Stimulated activated CD4-positive, alpha-beta T cell treated with anti-CD3 and anti-CD28 coated beads, TNF-alpha, amount 100 ng/mL, for 48 hours (primary cell): ENCODE results near the gene ZNF655.
A peak's percentile ranks its signal among the peaks of the same experiment; 100 is the strongest.
"Not testable (repeated sequence)": the region's sequence is repeated elsewhere in the genome, so short reads cannot be mapped to it uniquely, and the experiment has no call there.

Source experiments
- DNase-seq, 3 donors: peaks; one replicate each; pipeline ENCODE4 v3.0.0-alpha.2; 2020; ENCODE audit warnings: low read depth in 3 of 3

ZNF655 gene

GRCh38 chr7:99560834-99561736 is 2.6 kb downstream of the ZNF655 start:
- no peak for DNase-seq

GRCh38 chr7:99561737-99562051 is 3.3 kb downstream of the ZNF655 start:
- DNase-seq, result no peak

DNA sequence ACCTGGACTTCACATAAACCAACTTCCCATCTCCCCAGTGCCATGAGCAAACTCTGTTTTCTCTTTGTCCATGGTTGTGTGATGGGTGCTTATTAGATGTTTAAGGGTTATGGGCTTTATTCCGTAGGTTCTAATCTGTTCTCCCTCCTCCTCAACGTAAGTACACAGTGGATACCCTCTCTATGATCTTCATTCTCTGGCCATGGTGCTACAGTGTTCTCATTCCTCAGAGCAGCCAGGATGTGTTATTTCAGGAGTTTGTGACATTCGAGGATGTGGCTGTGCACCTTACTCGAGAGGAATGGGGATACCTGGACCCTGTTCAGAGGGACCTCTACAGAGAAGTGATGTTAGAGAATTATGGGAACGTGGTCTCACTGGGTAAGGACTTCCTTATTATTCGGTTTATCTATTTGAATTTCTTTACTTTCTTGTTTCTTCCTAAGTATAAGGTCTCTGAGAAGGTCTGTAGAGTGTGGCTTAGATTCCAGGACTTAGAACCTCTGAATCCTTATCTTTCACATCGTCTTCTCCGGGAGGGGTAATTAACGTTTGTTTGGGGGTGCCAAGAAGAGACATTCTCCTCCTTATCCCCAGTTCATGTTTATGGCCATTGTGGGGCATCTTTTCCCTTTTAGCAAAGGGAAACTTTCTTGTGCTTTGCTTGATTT is 3.8 kb downstream of the ZNF655 start:
- DNase-seq, result no peak

GRCh38 chr7:99562832-99563231 is 4.4 kb downstream of the ZNF655 start:
- DNase-seq, result peak; percentile 22 to 38 (median 34)

DNA sequence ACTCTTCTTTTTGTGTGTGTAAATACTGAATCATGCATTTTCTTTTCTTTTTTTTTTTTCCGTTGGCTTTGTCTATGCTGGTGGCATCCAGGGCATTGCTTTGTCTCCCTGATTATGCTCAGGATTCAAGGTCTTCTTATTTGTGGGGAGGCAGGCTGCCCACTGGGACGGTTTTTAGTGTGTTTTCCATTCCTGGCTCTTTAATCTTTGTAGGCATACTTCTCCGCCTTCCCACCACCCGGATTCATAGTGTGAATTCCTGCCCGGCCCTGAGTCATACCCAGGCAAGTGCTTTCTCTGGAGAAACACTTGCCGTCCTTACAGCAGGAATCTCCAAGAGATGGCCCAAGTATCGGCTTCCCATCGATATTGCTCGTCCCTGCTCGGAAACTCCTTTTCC is 5.2 kb downstream of the ZNF655 start:
- DNase-seq, result no peak

- DNase-seq, result not testable (repeated sequence)
These were observed 10.3 kb downstream of the ZNF655 start for GRCh38 chr7:99568770-99569169.

DNA sequence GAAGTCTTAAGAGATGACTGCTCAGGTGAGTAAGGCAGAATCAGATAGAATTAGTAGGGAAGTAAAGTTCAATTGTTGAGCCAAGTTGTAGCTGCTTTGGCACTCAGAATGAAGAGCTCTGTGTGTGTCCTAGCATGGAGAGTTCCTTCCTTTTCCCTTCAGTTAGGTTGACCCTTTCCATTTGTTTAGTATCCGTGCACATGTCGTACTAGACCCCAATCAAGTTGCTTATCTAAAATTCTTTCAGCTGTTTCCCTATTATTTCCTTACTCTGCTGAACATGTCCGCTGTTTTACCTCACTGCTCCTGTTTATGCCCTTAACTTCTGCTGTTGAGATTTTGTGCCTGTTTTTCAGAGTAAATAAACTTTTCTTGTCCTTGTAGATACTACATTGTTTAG is 13.3 kb downstream of the ZNF655 start:
- DNase-seq, result no peak

- no peak for DNase-seq
These were observed 14.8 kb downstream of the ZNF655 start for GRCh38 chr7:99573257-99573656.

DNA sequence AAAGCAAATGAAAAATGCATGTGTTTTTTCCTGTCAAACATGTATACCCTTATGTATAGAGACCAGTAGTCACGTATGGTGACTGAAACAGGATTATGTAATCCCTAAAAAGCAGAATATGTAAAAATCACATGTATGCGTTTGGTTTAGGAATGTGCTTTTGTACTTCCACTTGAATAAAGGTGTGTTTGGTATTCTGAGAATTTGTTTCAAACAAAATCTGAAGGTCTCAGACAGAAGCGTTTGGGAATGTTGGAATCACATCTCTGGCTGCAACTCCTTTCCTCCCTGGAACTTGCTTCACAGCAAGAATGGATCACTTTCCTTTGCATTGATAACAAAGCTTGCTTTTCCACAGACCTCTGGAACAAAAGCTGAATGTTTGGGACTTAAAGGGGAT is 17.8 kb downstream of the ZNF655 start:
- no peak for DNase-seq

DNA sequence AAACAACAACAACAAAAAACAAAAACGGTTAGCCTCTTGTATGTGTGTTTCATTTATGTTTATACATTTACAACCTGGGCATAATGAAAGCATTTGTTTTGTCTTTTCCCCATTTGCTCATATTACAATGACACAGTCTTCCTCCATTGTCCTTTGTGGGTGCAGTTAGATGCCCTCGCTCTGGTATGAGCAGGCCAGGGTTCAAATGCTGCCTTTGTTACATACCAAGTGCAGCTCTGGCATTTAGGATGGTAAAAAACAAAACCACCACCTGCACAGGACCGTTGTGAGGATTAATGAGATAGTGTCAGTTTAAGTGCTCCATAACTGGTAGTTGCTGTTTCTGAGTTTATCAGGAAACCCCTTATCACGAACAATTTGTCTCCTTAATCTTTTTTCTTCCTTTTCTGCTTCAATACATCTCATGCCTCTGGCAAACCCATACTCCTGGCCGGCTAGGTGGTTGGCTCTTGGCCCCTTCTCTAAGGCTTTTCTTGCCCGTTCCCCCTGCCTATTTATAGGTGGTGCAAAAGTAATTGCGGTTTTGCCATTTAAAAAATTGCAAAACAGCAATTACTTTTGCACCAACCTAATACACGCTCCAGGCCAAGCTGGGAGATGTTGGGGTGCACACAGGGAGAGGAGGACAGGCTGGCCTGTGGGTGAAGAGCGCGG is 21.0 kb downstream of the ZNF655 start:
- DNase-seq, result no peak

- DNase-seq, result peak in 2 of 3 donors; percentile 21 to 37
These were observed 21.7 kb downstream of the ZNF655 start for GRCh38 chr7:99579956-99580777.

GRCh38 chr7:99580778-99581332 is 22.4 kb downstream of the ZNF655 start:
- DNase-seq, result not testable (repeated sequence)

GRCh38 chr7:99588868-99589267 is 30.4 kb downstream of the ZNF655 start:
- no peak for DNase-seq

- DNase-seq, result no peak
These were observed 36.7 kb downstream of the ZNF655 start for GRCh38 chr7:99594948-99595745.

DNA sequence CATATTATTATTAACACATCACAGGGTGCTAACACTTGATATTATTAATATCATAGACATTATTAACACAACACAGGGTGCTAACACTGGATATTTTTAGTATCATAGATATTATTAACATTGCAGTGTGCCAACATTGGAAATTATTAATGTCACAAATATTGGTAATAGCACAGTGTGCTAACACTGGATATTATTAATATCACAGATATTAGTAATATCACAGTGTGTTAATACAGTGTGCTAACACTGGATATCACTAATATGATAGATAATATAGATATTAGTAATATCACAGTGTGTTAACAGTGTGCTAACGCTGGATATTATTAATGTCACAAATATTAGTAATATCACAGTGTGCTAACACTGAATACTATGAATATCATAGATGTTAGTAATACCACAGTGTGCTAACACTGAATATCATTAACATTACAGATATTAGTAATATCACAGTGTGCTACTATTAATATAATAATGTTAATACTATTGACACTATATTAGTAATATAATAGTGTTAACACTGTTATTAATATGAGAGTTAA is 38.0 kb downstream of the ZNF655 start:
- no peak for DNase-seq

DNA sequence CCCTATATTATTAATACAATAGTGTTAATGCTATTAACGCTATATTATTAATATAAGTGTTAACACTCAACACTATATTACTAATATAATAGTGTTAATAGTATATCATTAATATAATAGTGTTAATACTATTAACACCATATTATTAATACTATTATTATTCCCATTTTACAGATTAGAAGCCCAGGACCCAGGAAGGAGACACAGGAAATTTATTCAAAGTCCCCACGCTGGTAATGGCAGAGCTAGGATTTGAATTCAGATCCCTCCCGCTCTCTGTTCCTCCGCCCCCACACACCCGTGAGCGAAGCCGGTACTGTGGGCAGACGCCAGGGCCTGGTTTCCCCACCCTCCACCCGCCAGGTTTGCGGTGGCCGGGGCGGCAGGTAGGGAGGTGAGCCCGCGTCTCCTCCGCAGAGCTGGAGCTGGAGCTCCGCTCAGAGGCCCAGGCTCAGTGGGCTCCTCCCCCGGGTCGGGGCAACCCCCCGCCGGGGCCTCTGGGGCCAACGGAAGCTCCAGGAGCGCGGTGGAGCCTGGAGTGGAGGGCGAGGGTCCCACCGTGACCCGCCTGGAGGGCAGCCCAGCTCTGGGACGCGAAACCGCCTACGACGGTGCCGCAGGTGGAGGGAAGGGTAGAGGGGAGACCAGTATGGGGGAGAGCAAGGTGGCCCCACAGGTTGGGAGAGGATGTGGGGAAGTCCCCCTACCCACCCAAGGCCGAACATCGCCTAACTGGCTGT is 39.5 kb downstream of the ZNF655 start, which contains the start of gene TMEM225B:
TMEM225B (plus strand) TSS at position 506 of the 740 bp plus-strand sequence. CDS start 6,122 bp downstream, outside the sequence.
- DNase-seq, result no peak

DNA sequence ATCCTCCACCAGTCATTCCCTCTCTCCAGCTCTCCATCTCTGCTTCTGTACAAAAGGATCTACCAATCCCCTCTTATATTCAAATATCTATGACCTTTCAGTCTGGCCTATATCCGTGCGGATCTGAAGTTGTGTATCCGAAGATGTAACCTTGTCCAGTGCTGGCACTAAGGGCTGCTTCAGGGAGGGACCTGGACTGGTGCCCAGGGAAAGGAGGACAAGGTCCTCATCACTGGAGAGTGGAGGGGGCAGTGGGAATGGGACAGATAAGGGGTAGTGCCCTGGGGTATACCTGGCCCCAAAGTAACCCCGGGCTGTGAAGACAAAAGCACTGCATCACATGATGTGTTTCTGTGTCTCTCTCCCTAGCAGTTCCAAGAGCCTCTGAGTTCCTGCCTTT is 41.4 kb downstream of the ZNF655 start:
- no peak for DNase-seq

DNA sequence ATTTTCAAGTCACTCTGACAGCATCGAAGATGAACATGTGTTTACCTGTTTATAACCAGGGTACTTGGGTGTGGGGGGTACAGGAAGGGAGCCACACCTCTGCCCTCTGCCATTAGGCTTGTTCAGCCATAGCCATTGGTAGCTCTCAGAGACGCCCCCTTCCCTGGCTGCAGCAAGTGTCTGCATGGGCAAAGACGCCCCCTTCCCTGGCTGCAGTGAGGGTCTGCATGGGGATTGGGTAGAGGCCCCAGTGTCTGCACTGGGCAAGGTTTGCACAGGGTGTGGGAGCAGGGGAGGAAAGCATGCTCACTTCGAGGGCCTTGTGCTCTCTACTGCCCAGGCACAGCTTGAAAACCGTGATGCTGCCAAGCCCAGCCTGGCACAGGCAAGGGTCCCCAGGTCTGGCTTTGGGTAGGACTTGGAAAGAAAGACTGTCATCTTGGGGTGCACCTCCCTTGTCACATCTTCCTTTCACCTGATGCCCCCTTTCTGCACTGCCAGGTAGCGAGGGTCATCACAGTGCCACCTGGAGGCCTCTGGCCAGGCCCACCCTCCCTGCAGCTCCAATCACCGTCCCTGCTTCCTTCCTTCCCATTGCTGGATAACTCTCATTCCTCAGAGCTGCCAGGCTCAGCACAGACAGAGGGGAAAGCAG is 43.3 kb downstream of the ZNF655 start:
- no peak for DNase-seq

DNA sequence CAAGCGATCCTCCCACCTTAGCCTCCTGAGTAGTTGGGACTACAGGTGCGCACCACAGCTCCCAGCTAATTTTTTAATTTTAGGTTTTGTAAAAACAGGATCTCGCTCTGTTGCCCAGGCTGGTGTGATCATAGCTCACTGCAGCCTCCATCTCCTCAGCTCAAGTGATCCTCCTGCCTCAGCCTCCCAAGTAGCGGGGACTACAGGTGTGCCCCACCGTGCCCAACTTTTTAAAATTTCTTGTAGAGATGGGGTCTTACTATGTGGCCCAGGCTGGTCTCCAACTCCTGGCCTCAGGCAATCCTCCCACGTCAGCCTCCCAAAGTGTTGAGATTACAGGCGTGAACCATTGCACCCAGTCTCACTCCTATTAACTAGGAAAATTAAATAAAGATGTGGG is 47.1 kb downstream of the ZNF655 start:
- no peak for DNase-seq
